ENCODE data around the gene FAM53B.

The FAM53B gene

GRCh38 chr10:124608093-124608721 lies 136.0 kb downstream of the FAM53B start:
- Histone ChIP-seq H3K9me3 (replicated peaks; ENCODE audit: insufficient read depth, low read length) (no peaks in the 10 kb centered on the region), H2AFZ (ENCODE audit: low read length) (no peak overlapping the region), H3K4me1 (ENCODE audit: low read length) (no peaks in the 10 kb centered on the region), H4K20me1 (ENCODE audit: insufficient read depth, low read length) (no peaks in the 10 kb centered on the region), H3K36me3 (replicated peaks; ENCODE audit: insufficient read depth, low read length) (no peaks in the 10 kb centered on the region), H3K27ac (ENCODE audit: low read length) (no peak overlapping the region), H3K4me2 (ENCODE audit: low read depth, low read length) (no peak overlapping the region), H3K9ac (ENCODE audit: low read length) (no peak overlapping the region), H3K79me2 (ENCODE audit: low read length) (no peaks in the 10 kb centered on the region), H3K9me2 (replicated peaks; ENCODE audit: insufficient read depth, low read length) (no peaks in the 10 kb centered on the region), H3F3A (ENCODE audit: insufficient read depth, low read length) (no peaks in the 10 kb centered on the region), H3K27me3 (replicated peaks; ENCODE audit: insufficient read depth, low read length) (no peaks in the 10 kb centered on the region), H3K4me3 (ENCODE audit: low read length) (no peak overlapping the region)
- DNase-seq: no peak
- TF ChIP-seq CTCF (IDR thresholded peaks at IDR 0.05; ENCODE audit: low read length) (no peak), EZH2phosphoT487 (IDR thresholded peaks at IDR 0.05; ENCODE audit: low read length) (no peak), EZH2 (optimal IDR thresholded peaks at IDR 0.05; ENCODE audit: low read depth, low read length) (no peak)

DNA sequence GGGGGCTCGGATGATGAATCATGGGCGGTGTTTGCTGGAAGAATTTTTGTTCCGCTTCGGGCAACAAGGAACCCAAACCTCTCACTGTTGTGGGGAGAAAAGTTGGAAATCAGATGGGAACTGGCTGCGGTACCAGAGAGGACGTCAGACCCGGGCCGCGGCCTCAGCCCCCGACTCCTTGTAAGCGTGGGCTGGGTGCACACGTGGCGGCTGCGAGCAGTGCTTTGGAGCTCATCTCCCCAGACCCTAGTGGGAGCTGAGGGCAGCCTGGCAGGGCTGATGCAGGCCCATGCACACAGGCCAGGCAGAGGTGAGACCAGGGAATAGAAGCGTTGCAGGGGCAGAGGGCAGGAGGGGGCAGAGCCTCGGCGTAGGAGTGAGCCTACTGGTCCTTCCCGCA lies 136.5 kb downstream of the FAM53B start:
- TF ChIP-seq CTCF (IDR thresholded peaks at IDR 0.05; ENCODE audit: low read length) (no peak), EZH2phosphoT487 (IDR thresholded peaks at IDR 0.05; ENCODE audit: low read length) (no peak), EZH2 (optimal IDR thresholded peaks at IDR 0.05; ENCODE audit: low read depth, low read length) (no peak)
- no peak for DNase-seq
- no peaks in the 10 kb centered on the region for H3K4me1 ChIP-seq (ENCODE audit: low read length)
- no peaks in the 10 kb centered on the region for H3K79me2 ChIP-seq (ENCODE audit: low read length)
- H3K9ac ChIP-seq (ENCODE audit: low read length): no peak overlapping the region
- no peaks in the 10 kb centered on the region for H3K9me2 ChIP-seq (replicated peaks; ENCODE audit: insufficient read depth, low read length)
- no peaks in the 10 kb centered on the region for H4K20me1 ChIP-seq (ENCODE audit: insufficient read depth, low read length)
- no peaks in the 10 kb centered on the region for H3K27me3 ChIP-seq (replicated peaks; ENCODE audit: insufficient read depth, low read length)
- H3K4me2 ChIP-seq (ENCODE audit: low read depth, low read length): no peak overlapping the region
- no peak overlapping the region for H3K27ac ChIP-seq (ENCODE audit: low read length)
- no peaks in the 10 kb centered on the region for H3K36me3 ChIP-seq (replicated peaks; ENCODE audit: insufficient read depth, low read length)
- no peaks in the 10 kb centered on the region for H3F3A ChIP-seq (ENCODE audit: insufficient read depth, low read length)
- H3K4me3 ChIP-seq (ENCODE audit: low read length): no peak overlapping the region
- H2AFZ ChIP-seq (ENCODE audit: low read length): no peak overlapping the region
- no peaks in the 10 kb centered on the region for H3K9me3 ChIP-seq (replicated peaks; ENCODE audit: insufficient read depth, low read length)

GRCh38 chr10:124606822-124607221 lies 137.4 kb downstream of the FAM53B start:
- no peak for TF ChIP-seq EZH2 (optimal IDR thresholded peaks at IDR 0.05; ENCODE audit: low read depth, low read length)
- H3K79me2 ChIP-seq (ENCODE audit: low read length): no peaks in the 10 kb centered on the region
- H2AFZ ChIP-seq (ENCODE audit: low read length): no peak overlapping the region
- H3K4me3 ChIP-seq (ENCODE audit: low read length): no peak overlapping the region
- H3K4me2 ChIP-seq (ENCODE audit: low read depth, low read length): no peak overlapping the region
- H3K4me1 ChIP-seq (ENCODE audit: low read length): no peaks in the 10 kb centered on the region
- no peaks in the 10 kb centered on the region for H3K9me3 ChIP-seq (replicated peaks; ENCODE audit: insufficient read depth, low read length)
- no peaks in the 10 kb centered on the region for H3K36me3 ChIP-seq (replicated peaks; ENCODE audit: insufficient read depth, low read length)
- H3K27ac ChIP-seq (ENCODE audit: low read length): no peak overlapping the region
- DNase-seq: no peak
- H3F3A ChIP-seq (ENCODE audit: insufficient read depth, low read length): no peaks in the 10 kb centered on the region
- no peaks in the 10 kb centered on the region for H3K9me2 ChIP-seq (replicated peaks; ENCODE audit: insufficient read depth, low read length)
- no peak overlapping the region for H3K9ac ChIP-seq (ENCODE audit: low read length)
- H3K27me3 ChIP-seq (replicated peaks; ENCODE audit: insufficient read depth, low read length): no peaks in the 10 kb centered on the region
- no peaks in the 10 kb centered on the region for H4K20me1 ChIP-seq (ENCODE audit: insufficient read depth, low read length)

Data from MM.1S (cell line).